Fibroblast of skin of scalp (primary cell): ENCODE measurements around the gene CX3CR1. TPM values are rescaled to one million over a fixed set of nuclear protein-coding genes. Genes with fewer than 3 reads are reported as not detected.
"Not testable (repeated sequence)": the region's sequence is repeated elsewhere in the genome, so short reads cannot be mapped to it uniquely, and the experiment has no call there.

Experiments
- DNase-seq: peaks from one replicate; pipeline ENCODE4 v3.0.0-alpha.2; 2013
- polyA plus RNA-seq, 2 experiments: library from polyadenylated mRNA; unstranded; fragments of 120-200 nt; gene quantifications; one replicate each; pipeline ENCODE4 v1.2.1, GENCODE V29; 2013; ENCODE audit not compliant: insufficient read length in 2 of 2

CX3CR1 gene, protein sequence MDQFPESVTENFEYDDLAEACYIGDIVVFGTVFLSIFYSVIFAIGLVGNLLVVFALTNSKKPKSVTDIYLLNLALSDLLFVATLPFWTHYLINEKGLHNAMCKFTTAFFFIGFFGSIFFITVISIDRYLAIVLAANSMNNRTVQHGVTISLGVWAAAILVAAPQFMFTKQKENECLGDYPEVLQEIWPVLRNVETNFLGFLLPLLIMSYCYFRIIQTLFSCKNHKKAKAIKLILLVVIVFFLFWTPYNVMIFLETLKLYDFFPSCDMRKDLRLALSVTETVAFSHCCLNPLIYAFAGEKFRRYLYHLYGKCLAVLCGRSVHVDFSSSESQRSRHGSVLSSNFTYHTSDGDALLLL
- not detected for polyA plus RNA-seq (2013, experiment 1 of 2; ENCODE audit: insufficient read length)
- polyA plus RNA-seq (2013, experiment 2 of 2; ENCODE audit: insufficient read length) = 0.39 TPM

- DNase-seq = no peak
These were observed at the start of gene CX3CR1 for GRCh38 chr3:39279745-39280517. CX3CR1 (minus strand) TSS chr3:39280036; CDS start chr3:39266509, 13,527 bp downstream.

DNA sequence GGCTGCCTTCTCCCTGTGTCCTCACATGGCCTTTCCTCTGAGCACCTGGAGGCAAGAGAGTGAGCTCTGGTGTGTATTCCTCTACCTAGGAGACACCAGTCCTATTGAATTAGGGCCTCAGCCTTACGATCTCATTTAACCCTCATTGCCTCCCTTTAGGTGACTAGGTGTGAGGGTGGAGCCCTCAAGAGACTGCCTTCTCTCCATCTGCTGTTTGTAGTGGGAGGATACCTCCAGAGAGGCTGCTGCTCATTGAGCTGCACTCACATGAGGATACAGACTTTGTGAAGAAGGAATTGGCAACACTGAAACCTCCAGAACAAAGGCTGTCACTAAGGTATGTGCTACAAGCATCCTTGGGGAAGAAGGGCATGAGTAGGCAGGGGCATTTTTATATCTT, 49.7 kb upstream of the CX3CR1 start, which contains the start of gene CCR8:
Gene CCR8 (plus strand): TSS at position 217 of the 400 bp plus-strand sequence. CDS start 2,623 bp downstream, outside the sequence.
- no peak for DNase-seq

DNA sequence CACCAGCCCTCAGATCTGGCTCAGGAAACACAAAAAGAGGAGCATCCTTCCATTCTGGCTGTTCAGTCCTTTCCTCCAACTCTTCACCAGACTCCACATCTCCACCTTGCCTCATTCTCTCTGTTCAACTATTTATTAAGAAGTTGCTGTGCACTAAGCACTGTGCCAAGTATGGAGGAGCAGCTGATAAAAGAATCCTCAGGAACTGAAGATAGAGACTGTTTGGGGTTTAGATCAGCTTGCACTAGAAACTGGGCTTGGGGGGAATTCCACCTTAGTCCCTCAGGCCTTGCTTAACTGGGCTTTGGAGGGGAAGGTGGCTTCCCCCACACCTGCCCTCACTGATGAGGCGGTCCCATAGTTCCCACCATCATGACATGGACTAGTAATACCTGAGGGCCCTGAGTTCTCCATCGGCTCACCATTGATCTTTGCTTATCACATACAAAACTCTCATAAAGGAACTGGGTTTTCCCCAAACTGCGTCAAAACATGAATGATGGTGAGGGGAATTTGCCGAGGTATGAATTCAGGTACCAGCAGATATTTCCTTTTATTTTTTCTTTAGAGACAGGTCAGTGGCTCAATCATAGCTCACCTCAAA, 48.0 kb upstream of the CX3CR1 start:
- no peak for DNase-seq

GRCh38 chr3:39327053-39327745, 47.4 kb upstream of the CX3CR1 start:
- no peak for DNase-seq

- no peak for DNase-seq
These were observed 45.4 kb upstream of the CX3CR1 start for GRCh38 chr3:39325236-39325635.

GRCh38 chr3:39323494-39323893, 43.7 kb upstream of the CX3CR1 start:
- no peak for DNase-seq

- no peak for DNase-seq
These were observed 43.1 kb upstream of the CX3CR1 start for GRCh38 chr3:39322936-39323335.

- not testable (repeated sequence) for DNase-seq
These were observed 42.4 kb upstream of the CX3CR1 start for GRCh38 chr3:39322209-39322715.

- DNase-seq = not testable (repeated sequence)
These were observed 41.7 kb upstream of the CX3CR1 start for GRCh38 chr3:39321574-39321983.

GRCh38 chr3:39319249-39319648, 39.4 kb upstream of the CX3CR1 start:
- no peak for DNase-seq

DNA sequence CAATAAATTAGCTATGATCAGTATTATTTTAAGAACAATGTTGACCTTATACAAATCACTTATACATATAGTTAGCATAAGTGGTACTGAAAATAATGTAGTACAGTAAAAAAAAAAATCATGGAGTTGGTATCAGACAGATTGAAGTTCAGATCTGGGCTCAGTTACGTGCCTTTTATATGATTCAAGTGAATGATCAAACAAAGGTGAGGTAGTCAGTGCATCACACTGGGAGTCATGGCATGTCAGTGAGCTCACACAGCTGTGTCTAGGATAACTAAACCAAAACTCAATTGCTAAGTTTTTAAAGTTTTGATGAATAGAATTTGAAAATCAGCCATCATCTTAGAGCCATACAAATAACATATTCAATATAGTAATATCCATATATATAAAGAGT, 38.5 kb upstream of the CX3CR1 start:
- no peak for DNase-seq

DNA sequence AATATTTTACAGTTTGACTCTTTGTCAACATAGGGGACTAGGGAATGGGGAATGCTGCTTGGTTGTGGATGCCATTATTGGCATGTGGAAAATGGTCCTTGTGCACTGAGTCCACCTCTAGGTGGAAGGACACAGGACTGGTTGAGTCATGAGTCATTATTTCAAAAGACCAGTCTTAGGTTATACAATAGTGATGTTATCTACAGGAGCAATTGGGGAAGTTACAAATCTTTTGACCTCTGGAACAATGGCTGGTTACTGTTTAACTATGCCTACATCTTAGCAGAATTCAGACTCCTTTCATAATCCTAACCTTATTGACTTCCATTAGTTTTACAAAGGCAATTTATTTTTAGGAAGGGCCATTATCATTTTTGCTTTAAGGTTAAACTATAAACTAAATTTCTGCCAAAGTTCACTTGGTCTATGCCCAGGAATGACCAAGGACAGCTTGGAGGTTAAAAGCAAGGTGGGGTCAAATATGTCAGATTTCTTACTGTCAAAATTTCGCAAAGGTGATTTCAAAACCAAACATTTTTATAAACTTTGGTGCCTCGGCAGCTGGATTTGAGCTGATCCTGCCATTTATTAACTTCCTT, 37.8 kb upstream of the CX3CR1 start:
- no peak for DNase-seq

- DNase-seq = no peak
These were observed 35.6 kb upstream of the CX3CR1 start for GRCh38 chr3:39315420-39315819.

GRCh38 chr3:39313289-39313688, 33.5 kb upstream of the CX3CR1 start:
- no peak for DNase-seq

- DNase-seq = no peak
These were observed 22.3 kb upstream of the CX3CR1 start for GRCh38 chr3:39302178-39302577.

- no peak for DNase-seq
These were observed 19.4 kb upstream of the CX3CR1 start for GRCh38 chr3:39299279-39299678.

GRCh38 chr3:39296197-39297077, 16.6 kb upstream of the CX3CR1 start:
- DNase-seq = no peak

GRCh38 chr3:39295184-39295775, 15.4 kb upstream of the CX3CR1 start:
- no peak for DNase-seq

- DNase-seq = no peak
These were observed 14.8 kb upstream of the CX3CR1 start for GRCh38 chr3:39294446-39295183.

DNA sequence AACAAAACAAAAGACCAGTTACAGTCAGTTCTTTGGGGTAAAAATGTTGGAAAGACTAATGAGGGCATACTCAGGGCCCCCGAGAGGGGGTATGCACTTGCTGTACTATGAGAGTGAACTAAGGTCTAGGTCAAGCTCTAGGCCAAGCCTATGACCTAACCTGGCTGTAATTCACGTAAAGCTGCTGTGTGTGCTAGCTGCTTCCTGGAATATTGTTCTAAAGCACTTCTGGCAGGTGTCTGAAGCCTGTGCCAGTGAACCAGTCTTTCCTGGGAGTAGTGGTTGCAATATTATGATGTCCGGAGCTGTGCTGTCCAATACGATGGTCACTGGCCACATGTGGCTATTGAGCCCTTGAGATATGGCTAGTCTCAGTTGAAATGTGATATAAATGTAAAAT, 13.1 kb upstream of the CX3CR1 start:
- no peak for DNase-seq
